WTC11 (cell line): ENCODE results near the gene GALNT11.
"Not testable (repeated sequence)": the region's sequence is repeated elsewhere in the genome, so short reads cannot be mapped to it uniquely, and the experiment has no call there.

Experiments used
- CTCF ChIP-seq: fragments of 200-600 bp; IDR thresholded peaks from 2 replicates; pipeline ENCODE4 v1.8.0; 2022; ENCODE audit warnings: antibody characterized with exemption
- FOXJ3 ChIP-seq: sonication (generic); formaldehyde crosslinking; IDR thresholded peaks from 2 replicates; pipeline ENCODE4 v1.9.0; 2021; ENCODE audit warnings: missing genetic modification reagents, mild to moderate bottlenecking, borderline replicate concordance
- GABPB1 ChIP-seq: sonication (generic); formaldehyde crosslinking; IDR thresholded peaks from 2 replicates; pipeline ENCODE4 v1.8.1; 2023; ENCODE audit warnings: mild to moderate bottlenecking, missing genetic modification reagents
- NR1H2 ChIP-seq: sonication (generic); formaldehyde crosslinking; IDR thresholded peaks from 2 replicates; pipeline ENCODE4 v1.9.0; 2021; ENCODE audit warnings: mild to moderate bottlenecking, moderate library complexity, missing genetic modification reagents
- SMAD3 ChIP-seq: sonication (generic); formaldehyde crosslinking; IDR thresholded peaks from 2 replicates; pipeline ENCODE4 v1.8.0; 2022; ENCODE audit warnings: missing genetic modification reagents, mild to moderate bottlenecking, borderline replicate concordance
- TEAD4 ChIP-seq: sonication (generic); formaldehyde crosslinking; IDR thresholded peaks from 2 replicates; pipeline ENCODE4 v1.8.0; 2022; ENCODE audit warnings: mild to moderate bottlenecking, missing genetic modification reagents
- USF2 ChIP-seq: sonication (generic); formaldehyde crosslinking; IDR thresholded peaks from 2 replicates; pipeline ENCODE4 v1.8.1; 2023; ENCODE audit warnings: mild to moderate bottlenecking, missing genetic modification reagents, moderate library complexity
- ZSCAN18 ChIP-seq: fragments of 250-450 bp; sonication (Bioruptor Pico); IDR thresholded peaks from 2 replicates; pipeline ENCODE4 v2.1.2; 2022; ENCODE audit warnings: mild to moderate bottlenecking, moderate library complexity

- TF ChIP-seq SMAD3 (CRISPR knock-in tag); TEAD4; CTCF; GABPB1 (CRISPR knock-in tag); ZSCAN18; FOXJ3 (CRISPR knock-in tag); NR1H2 (CRISPR knock-in tag); USF2 (CRISPR knock-in tag): not testable (repeated sequence)
Measured at GRCh38 chr7:152063821-152064220, 38.3 kb downstream of the GALNT11 start.
